ENCODE measurements around the gene RAPGEF4. TPM values are rescaled to one million over a fixed set of nuclear protein-coding genes. Genes with fewer than 3 reads are reported as not detected.

RAPGEF4 gene
- total and polyA plus RNA-seq, 2 donors (not counting 1 experiment from before 2014, with no cell fraction given): 0.22 to 0.30 TPM

DNA sequence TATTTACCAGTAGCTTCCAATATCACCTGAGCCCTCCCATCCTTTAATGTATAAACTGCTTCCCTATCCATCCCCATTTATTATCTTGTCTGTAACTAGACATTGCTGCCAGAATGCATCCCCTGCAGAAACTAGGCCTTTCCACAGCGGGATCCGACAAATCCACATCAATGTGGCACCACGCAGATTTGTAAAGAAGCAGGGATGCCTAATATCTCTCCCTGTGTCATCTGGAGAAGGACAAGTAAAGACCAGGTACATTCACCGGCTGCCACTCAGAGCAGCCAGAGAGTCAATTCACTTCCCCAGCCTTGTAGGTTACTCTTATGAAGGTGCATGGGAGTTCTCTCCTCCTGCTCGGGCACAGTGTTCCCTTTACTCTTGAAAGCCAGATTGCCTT is 241.2 kb downstream of the RAPGEF4 start:
- Histone ChIP-seq H3K4me2 (replicated peaks; ENCODE audit: low read depth, low read length, poor library complexity, severe bottlenecking) (no peak overlapping the region), H3K9ac (ENCODE audit: low read length) (no peak overlapping the region), H3K79me2 (ENCODE audit: control insufficient read depth, insufficient read depth, low read length) (no peaks in the 10 kb centered on the region), H3K4me3 (ENCODE audit: control extremely low read depth in 1 of 5, extremely low read depth in 1 of 5, insufficient read depth in 1 of 5, low read depth in 2 of 5, low read length in 4 of 5) (no peak overlapping the region), H3K36me3 (replicated peaks in 1 of 2; ENCODE audit: control extremely low read depth in 1 of 2, control insufficient read depth in 1 of 2, extremely low read depth in 1 of 2, insufficient read depth in 2 of 2, low read length in 1 of 2) (no peaks in the 10 kb centered on the region), H3K4me1 (ENCODE audit: control insufficient read depth in 2 of 2, insufficient read depth in 2 of 2, low read length in 2 of 2) (no peaks in the 10 kb centered on the region), H4K20me1 (ENCODE audit: control insufficient read depth, insufficient read depth, low read length, poor library complexity, severe bottlenecking) (no peaks in the 10 kb centered on the region), H2AFZ (ENCODE audit: insufficient read depth, low read depth, low read length, poor library complexity, severe bottlenecking) (no peak overlapping the region), H3K27ac (ENCODE audit: low read length in 2 of 2) (no peak overlapping the region), H3K27me3 (replicated peaks in 1 of 4; ENCODE audit: control extremely low read depth in 1 of 4, control insufficient read depth in 3 of 4, insufficient read depth in 4 of 4, low read length in 3 of 4) (peaks cover 0 to 2% (median 0%) of the 10 kb centered on the region in 4 experiments), H3K9me3 (ENCODE audit: control extremely low read depth in 1 of 3, control insufficient read depth in 2 of 3, insufficient read depth in 1 of 3, low read length in 2 of 3) (no peaks in the 10 kb centered on the region)
- H3K27me3 Mint-ChIP-seq: peaks cover 39% of the 10 kb centered on the region
- WGBS (ENCODE audit: insufficient coverage): 100% methylated on average over 4 of the region's 5 CpGs
- CTCF ChIA-PET: no interaction called here
- no peaks in the 10 kb centered on the region for H3K9me3 Mint-ChIP-seq (ENCODE audit: insufficient read depth)
- DNase-seq (no peak), ATAC-seq (ENCODE audit: low read depth) (no peak)
- intact Hi-C loops (cut with micrococcal nuclease): no loop called here
- H3K4me1 Mint-ChIP-seq: no peaks in the 10 kb centered on the region
- no peak for TF ChIP-seq EZH2 (IDR thresholded peaks at IDR 0.05; ENCODE audit: borderline replicate concordance, insufficient read depth, low read depth, low read length, poor library complexity, severe bottlenecking)
- TF ChIP-seq, protein P1, sequence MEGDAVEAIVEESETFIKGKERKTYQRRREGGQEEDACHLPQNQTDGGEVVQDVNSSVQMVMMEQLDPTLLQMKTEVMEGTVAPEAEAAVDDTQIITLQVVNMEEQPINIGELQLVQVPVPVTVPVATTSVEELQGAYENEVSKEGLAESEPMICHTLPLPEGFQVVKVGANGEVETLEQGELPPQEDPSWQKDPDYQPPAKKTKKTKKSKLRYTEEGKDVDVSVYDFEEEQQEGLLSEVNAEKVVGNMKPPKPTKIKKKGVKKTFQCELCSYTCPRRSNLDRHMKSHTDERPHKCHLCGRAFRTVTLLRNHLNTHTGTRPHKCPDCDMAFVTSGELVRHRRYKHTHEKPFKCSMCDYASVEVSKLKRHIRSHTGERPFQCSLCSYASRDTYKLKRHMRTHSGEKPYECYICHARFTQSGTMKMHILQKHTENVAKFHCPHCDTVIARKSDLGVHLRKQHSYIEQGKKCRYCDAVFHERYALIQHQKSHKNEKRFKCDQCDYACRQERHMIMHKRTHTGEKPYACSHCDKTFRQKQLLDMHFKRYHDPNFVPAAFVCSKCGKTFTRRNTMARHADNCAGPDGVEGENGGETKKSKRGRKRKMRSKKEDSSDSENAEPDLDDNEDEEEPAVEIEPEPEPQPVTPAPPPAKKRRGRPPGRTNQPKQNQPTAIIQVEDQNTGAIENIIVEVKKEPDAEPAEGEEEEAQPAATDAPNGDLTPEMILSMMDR (IDR thresholded peaks at IDR 0.05): no peak
- H3K27ac Mint-ChIP-seq: no peak overlapping the region
- no peak overlapping the region for H3K4me3 Mint-ChIP-seq
- POLR2A ChIA-PET: no interaction called here

DNA sequence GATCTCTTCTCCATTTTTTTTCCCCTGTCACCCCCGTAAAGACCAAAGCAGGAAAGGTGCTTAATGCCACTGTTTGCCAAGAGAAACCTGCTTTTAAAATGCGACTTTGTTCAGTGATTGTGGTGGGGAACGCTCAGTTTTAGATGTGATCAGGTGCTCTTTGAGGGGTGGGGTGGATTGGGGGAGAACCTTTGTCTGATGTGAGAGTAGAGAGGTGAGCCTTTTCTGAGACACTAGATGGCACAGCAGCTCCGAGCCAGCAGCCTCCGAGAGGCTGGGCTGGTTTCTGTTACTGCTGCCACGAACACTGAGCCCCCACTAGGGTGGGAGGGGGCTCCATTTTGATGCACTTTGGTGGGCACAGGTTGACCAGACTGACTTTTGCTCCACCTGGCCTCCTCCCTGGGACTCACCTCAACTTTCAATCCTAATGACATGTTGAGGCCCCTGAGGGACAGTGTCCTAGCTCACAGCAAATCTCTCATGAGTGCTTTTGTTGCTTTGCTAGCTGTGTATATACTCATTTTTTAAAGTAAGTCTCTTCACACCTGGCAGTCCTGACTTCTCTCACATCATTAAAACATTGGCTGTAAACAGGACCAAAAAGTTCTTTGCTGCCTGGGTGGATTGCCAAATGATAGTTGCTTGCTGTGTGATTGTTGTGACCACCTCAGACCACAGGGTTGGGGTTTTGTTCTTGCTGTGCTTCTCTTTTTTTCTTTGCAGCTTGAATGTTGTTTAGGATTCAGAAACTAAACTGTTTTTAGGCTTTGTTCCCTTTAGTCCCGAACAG is 241.8 kb downstream of the RAPGEF4 start:
- Histone ChIP-seq H3K4me1 (ENCODE audit: control insufficient read depth in 2 of 2, insufficient read depth in 2 of 2, low read length in 2 of 2) (no peaks in the 10 kb centered on the region), H3K9me3 (ENCODE audit: control extremely low read depth in 1 of 3, control insufficient read depth in 2 of 3, insufficient read depth in 1 of 3, low read length in 2 of 3) (no peaks in the 10 kb centered on the region), H2AFZ (ENCODE audit: insufficient read depth, low read depth, low read length, poor library complexity, severe bottlenecking) (no peak overlapping the region), H4K20me1 (ENCODE audit: control insufficient read depth, insufficient read depth, low read length, poor library complexity, severe bottlenecking) (no peaks in the 10 kb centered on the region), H3K9ac (ENCODE audit: low read length) (no peak overlapping the region), H3K79me2 (ENCODE audit: control insufficient read depth, insufficient read depth, low read length) (no peaks in the 10 kb centered on the region), H3K36me3 (replicated peaks in 1 of 2; ENCODE audit: control extremely low read depth in 1 of 2, control insufficient read depth in 1 of 2, extremely low read depth in 1 of 2, insufficient read depth in 2 of 2, low read length in 1 of 2) (no peaks in the 10 kb centered on the region), H3K27ac (ENCODE audit: low read length in 2 of 2) (no peak overlapping the region), H3K4me2 (replicated peaks; ENCODE audit: low read depth, low read length, poor library complexity, severe bottlenecking) (no peak overlapping the region), H3K4me3 (ENCODE audit: control extremely low read depth in 1 of 5, extremely low read depth in 1 of 5, insufficient read depth in 1 of 5, low read depth in 2 of 5, low read length in 4 of 5) (no peak overlapping the region), H3K27me3 (replicated peaks in 1 of 4; ENCODE audit: control extremely low read depth in 1 of 4, control insufficient read depth in 3 of 4, insufficient read depth in 4 of 4, low read length in 3 of 4) (peaks cover 0 to 2% (median 0%) of the 10 kb centered on the region in 4 experiments)
- intact Hi-C loops (cut with micrococcal nuclease): no loop called here
- DNase-seq: no peak
- Mint-ChIP-seq H3K9me3 (ENCODE audit: insufficient read depth) (no peaks in the 10 kb centered on the region), H3K27me3 (peaks cover 33% of the 10 kb centered on the region), H3K27ac (no peak overlapping the region), H3K4me3 (no peak overlapping the region), H3K4me1 (no peaks in the 10 kb centered on the region)
- ATAC-seq (ENCODE audit: low read depth): no peak
- ChIA-PET CTCF (interaction anchor here (0.7 kb wide), 1 partner anchor 16 kb away, joined by 3 read pairs; no protein-coding TSS in a partner anchor), POLR2A (no interaction called here)
- 73% methylated on average over 6 of the region's 7 CpGs for WGBS (ENCODE audit: insufficient coverage)
- TF ChIP-seq, protein P1 (IDR thresholded peaks at IDR 0.05): no peak
- TF ChIP-seq EZH2 (IDR thresholded peaks at IDR 0.05; ENCODE audit: borderline replicate concordance, insufficient read depth, low read depth, low read length, poor library complexity, severe bottlenecking): no peak

Measured in B cell (primary cell).